Stimulated activated CD4-positive, alpha-beta T cell treated with anti-CD3 and anti-CD28 coated beads, Interleukin-4, amount 100 ng/mL, for 24 hours (primary cell): ENCODE results near the gene TTF2.
"Not testable (repeated sequence)": the region's sequence is repeated elsewhere in the genome, so short reads cannot be mapped to it uniquely, and the experiment has no call there.

ENCODE experiments used
- DNase-seq: peaks from one replicate; pipeline ENCODE4 v3.0.0-alpha.2; 2020

The TTF2 gene

GRCh38 chr1:117122330-117123025 is 62.4 kb downstream of the TTF2 start:
- no peak for DNase-seq

DNA sequence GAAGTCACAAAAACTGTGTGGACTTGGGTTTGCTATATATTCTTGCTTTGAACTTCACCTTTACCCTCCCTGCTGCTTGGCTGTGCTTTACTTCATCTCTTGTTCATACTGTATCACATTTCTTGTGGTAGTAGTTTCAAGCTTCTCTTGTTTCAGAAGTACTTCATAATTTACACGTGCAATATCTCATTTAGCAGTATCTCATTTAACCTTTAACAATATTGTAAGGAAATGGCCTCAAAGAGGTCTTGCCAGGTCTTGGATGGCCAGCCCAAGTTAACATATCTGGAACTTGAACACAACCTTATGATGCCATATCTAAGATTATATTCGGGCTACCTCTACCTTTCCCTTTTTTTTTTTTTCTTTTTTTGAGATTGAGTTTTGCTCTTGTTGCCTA is 63.1 kb downstream of the TTF2 start:
- no peak for DNase-seq

DNA sequence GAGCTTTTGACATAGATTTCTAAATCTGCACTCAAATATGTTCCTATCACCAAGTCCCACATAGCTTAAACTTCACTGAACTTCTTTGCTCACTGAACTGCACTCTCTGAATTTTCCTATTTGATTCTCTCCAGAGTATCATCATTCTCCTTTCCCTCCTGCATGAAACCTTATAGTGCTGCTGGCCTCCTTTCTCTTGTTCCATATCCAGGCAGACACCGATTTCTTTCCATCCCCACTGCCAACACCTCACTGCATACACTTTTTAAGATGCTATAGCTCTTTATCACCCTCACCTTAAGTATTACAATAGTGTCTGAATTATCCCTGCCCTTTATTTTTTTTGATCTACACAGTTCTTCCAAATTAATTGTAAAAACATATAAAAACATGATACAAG is 64.5 kb downstream of the TTF2 start:
- no peak for DNase-seq

DNA sequence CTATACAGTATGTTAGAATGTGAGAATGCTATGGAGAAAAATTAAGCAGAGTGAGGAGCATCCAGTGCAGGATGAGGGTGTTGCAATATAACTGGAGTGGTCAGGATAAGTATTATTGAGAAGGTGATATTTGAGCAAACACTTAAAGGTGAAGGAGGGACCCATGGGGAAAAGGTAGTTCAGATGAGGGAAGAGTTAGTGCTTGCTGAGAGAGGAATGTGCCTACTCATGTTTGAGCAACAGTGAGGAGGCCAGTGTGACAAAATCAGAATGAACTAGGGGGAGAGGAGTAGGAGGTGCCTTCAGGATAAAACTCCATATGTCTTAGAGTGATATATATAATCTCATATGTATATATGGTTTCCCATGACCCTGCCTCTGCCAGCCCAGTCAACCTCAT is 67.7 kb downstream of the TTF2 start:
- no peak for DNase-seq

- no peak for DNase-seq
Measured at GRCh38 chr1:117128323-117129079, 68.4 kb downstream of the TTF2 start.

GRCh38 chr1:117130526-117130925 is 70.4 kb downstream of the TTF2 start:
- no peak for DNase-seq

GRCh38 chr1:117135329-117135728 is 75.2 kb downstream of the TTF2 start:
- DNase-seq: no peak

- DNase-seq: no peak
Measured at GRCh38 chr1:117136749-117137148, 76.6 kb downstream of the TTF2 start.

DNA sequence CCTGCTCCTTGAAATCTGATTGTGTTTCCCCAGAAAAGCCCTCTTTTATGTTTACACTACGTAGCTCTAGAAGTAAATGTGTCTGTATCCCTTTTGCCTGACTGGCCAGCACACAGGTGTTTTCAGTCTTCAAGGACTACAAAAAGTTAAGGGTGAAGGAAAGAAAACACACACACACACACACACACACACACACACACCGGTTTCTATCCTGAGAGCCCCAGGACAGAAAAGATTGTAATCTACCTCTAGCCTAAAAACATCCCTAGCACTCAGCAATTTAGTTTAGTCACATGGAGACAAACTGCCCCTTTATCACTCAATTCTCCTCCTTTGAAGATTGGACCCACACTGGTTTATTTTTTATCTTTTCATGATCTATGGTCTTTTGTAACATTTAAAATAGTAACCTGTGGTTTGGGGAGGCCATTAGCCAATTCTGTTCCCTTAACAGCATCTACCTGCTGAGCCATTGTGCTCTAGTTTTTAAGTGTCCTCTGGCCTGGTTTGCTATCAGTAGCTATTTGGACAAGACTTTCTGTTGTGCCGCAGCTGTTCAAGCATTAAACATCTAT is 77.2 kb downstream of the TTF2 start:
- DNase-seq: no peak

DNA sequence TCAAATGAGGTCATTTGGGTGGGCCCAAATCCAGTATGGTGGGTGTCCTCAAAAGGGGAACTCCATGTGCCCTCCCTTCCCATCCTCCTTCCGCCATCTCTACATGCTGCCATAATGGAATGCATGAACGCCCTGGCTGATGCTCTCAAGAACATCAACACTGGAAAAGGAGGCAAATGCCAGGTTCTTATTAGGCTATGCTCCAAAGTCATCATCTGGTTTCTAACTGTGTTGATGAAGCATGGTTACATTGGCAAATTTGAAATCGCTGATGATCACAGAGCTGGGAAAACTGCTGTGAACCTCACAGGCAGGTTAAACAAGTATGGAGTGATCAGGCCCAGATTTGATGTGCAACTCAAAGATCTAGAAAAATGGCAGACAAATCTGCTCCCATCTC is 78.0 kb downstream of the TTF2 start:
- DNase-seq: no peak

DNA sequence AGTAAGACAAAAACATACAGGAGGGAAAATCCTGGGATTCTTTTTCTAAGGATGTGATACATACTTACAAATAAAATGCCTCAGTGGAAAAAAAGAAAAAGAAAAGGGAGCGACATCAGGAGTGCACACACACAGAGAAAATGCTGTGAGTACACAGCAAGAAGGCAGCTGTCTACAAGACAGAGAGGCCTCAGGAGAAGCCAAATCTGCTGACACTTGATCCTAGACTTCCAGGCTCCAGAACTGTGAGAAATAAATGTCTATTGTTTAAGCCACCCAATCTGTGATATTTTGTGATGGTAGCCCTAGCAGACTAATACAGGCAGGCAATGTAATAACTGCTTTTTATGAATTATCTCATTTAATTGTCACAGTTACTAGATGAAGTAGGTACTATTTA is 78.4 kb downstream of the TTF2 start:
- no peak for DNase-seq

- no peak for DNase-seq
Measured at GRCh38 chr1:117142200-117142599, 82.1 kb downstream of the TTF2 start.

GRCh38 chr1:117143172-117143571 is 83.0 kb downstream of the TTF2 start:
- no peak for DNase-seq

DNA sequence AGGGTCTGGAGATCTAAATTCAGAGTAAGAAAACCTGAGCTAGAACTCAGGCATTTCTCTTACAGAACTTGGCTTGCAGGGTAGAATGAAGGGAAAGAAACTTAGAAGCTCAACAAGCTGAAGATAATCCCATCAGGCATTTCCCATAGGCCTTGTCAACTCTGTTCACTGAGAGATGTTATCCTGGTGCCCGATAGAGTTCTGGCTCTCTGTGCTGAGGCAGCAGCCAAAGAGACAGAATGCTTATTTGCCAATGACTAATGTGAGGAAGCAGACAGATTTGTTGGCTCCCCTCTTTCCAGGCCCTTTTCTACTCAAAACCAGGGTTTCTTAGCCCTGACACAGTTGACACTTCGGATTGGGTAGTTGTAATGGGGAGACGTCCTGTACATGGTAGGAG is 83.7 kb downstream of the TTF2 start:
- no peak for DNase-seq

DNA sequence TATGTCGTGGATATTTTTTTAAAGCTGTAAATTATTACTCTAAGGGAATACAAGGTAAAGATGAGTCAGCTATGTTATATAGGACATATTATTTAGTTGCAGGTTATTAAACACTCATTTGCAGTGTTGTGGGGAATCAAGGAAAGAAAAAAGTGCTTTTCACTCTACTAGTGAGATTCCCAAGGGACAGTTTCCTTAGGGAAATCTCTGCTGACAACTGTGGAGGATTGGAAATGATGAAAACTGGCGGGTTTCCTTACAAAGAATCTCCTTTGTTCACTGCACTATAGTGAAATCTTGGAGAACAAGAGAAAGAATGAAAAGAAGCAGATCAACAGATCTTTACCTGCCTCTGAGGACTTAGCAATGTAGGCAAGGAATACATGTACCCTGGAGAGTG is 85.9 kb downstream of the TTF2 start:
- DNase-seq: no peak

DNA sequence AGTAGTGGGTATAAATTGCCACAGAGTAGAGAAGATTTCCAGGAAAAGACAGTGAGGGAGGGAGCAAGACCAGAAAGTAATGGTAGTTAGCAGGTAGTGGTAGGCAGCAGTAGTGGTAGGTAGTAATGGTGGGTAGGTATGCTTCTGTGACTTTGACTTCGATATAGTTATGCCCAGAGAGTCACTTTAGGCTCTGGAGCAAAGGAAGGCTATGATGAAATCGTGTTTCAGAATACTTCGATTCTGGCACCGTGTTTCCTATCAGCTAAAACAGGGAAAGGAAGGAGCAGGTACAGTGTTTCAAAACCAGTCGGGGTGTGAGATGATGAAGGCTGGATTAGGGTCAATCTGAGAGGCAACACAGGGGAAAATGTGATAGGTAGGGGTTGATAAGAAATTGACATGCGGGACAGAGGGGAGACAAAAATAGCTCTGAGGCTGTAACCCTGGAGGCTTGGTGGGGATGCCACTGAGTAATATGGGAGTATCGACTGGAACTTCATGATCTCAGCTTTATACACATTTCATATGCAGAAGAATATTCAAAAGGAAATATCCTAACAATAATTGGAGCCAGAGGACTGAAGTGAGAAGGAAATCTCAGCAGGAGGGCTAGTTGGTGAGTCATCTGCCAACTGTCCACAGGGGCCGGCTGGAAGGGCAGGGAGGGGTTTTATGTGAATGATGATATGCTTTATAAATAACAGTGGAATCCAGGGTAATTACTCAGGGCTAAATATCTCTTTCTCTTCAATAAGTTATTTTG is 86.6 kb downstream of the TTF2 start:
- no peak for DNase-seq

- no peak for DNase-seq
Measured at GRCh38 chr1:117147341-117147831, 87.3 kb downstream of the TTF2 start.

- no peak for DNase-seq
Measured at GRCh38 chr1:117147856-117148588, 87.9 kb downstream of the TTF2 start.

GRCh38 chr1:117150316-117150715 is 90.2 kb downstream of the TTF2 start:
- no peak for DNase-seq

GRCh38 chr1:117151305-117151704 is 91.2 kb downstream of the TTF2 start:
- DNase-seq: not testable (repeated sequence)
